NB4 (cell line): Measurements from ENCODE around the gene SELENOK.

Source experiments
- DNase-seq: peaks from one replicate; pipeline ENCODE4 v3.0.0; 2010; ENCODE audit warnings: low read depth
- H3K4me3 ChIP-seq: one replicate; pipeline ENCODE4 v1.5.1; 2011; ENCODE audit warnings: mild to moderate bottlenecking, low read depth, low read length, moderate library complexity
- CTCF ChIP-seq: IDR thresholded peaks from one replicate; pipeline ENCODE4 v1.5.1; 2012; ENCODE audit warnings: low read depth, low read length
- MAX ChIP-seq: IDR thresholded peaks from 2 replicates; pipeline ENCODE4 v1.6.1; 2011; ENCODE audit warnings: low read depth, low read length
- MYC ChIP-seq: IDR thresholded peaks from 2 replicates; pipeline ENCODE4 v1.6.1; 2011; ENCODE audit warnings: low read depth, low read length
- POLR2A ChIP-seq: IDR thresholded peaks from 2 replicates; pipeline ENCODE4 v1.6.1; 2011; ENCODE audit warnings: mild to moderate bottlenecking; ENCODE audit not compliant: insufficient read length; ENCODE audit errors: extremely low read depth

SELENOK gene

GRCh38 chr3:53844262-53845102 lies 47.2 kb downstream of the SELENOK start:
- TF ChIP-seq MAX (no peak), POLR2A (no peak), CTCF (no peak), MYC (no peak)
- no peak for DNase-seq
- no peak overlapping the region for H3K4me3 ChIP-seq

- TF ChIP-seq MAX, result no peak
- no peak for TF ChIP-seq MYC
- TF ChIP-seq POLR2A, result no peak
- no peak for TF ChIP-seq CTCF
- no peak overlapping the region for H3K4me3 ChIP-seq
- no peak for DNase-seq
Observed at GRCh38 chr3:53843195-53844177, 48.2 kb downstream of the SELENOK start.

- DNase-seq, result no peak
- H3K4me3 ChIP-seq, result no peak overlapping the region
Observed at GRCh38 chr3:53842436-53843194, 49.0 kb downstream of the SELENOK start.

GRCh38 chr3:53841296-53841695 lies 50.4 kb downstream of the SELENOK start:
- H3K4me3 ChIP-seq, result no peak overlapping the region
- no peak for TF ChIP-seq MAX
- no peak for TF ChIP-seq MYC
- TF ChIP-seq CTCF, result no peak
- no peak for TF ChIP-seq POLR2A
- DNase-seq, result no peak

More at GRCh38 chr3:53842436-53843194, 49.0 kb downstream of the SELENOK start:
- no peak for TF ChIP-seq MYC

GRCh38 chr3:53837331-53837730 lies 54.3 kb downstream of the SELENOK start:
- no peak overlapping the region for H3K4me3 ChIP-seq
- no peak for TF ChIP-seq POLR2A
- no peak for TF ChIP-seq MAX
- no peak for TF ChIP-seq CTCF
- no peak for TF ChIP-seq MYC
- no peak for DNase-seq
